Lung (tissue), 12 donors: ENCODE data around the gene KIZ. TPM values are rescaled to one million over a fixed set of nuclear protein-coding genes. Genes with fewer than 3 reads are reported as not detected.

Experiments used
- ATAC-seq: fragments of 200-7000 bp; cut with Tn5 transposase; one replicate; pipeline ENCODE4 v1.9.1; 2020; ENCODE audit warnings: moderate number of reproducible peaks; ENCODE audit not compliant: insufficient read depth, low FRiP score
- DNase-seq, 3 donors: peaks; one replicate each; pipeline ENCODE4 v3.0.0-alpha.2; 2013 to 2017
- H3K27ac ChIP-seq, 2 donors: one replicate each; pipeline ENCODE4 v1.5.1; 2013; ENCODE audit warnings: mild to moderate bottlenecking in 2 of 2, moderate library complexity in 2 of 2, control low read depth in 1 of 2, inconsistent platforms in 1 of 2, low read depth in 1 of 2, low read length in 1 of 2
- H3K27me3 ChIP-seq, 3 donors: one replicate each; pipeline ENCODE4 v1.5.1; 2013; ENCODE audit warnings: low read length in 2 of 3; ENCODE audit not compliant: control insufficient read depth in 3 of 3, insufficient read depth in 3 of 3
- H3K36me3 ChIP-seq, 4 donors: one replicate each; pipeline ENCODE4 v1.5.1; 2013; ENCODE audit warnings: low read length in 4 of 4, mild to moderate bottlenecking in 1 of 4, moderate library complexity in 1 of 4; ENCODE audit not compliant: control insufficient read depth in 4 of 4, insufficient read depth in 4 of 4
- H3K4me1 ChIP-seq, 5 donors: one replicate each; pipeline ENCODE4 v1.5.1; 2013; ENCODE audit warnings: low read length in 5 of 5, mild to moderate bottlenecking in 2 of 5, moderate library complexity in 1 of 5; ENCODE audit not compliant: control insufficient read depth in 5 of 5, insufficient read depth in 5 of 5
- H3K4me3 ChIP-seq: one replicate; pipeline ENCODE4 v1.5.1; 2013; ENCODE audit warnings: mild to moderate bottlenecking, control low read depth, moderate library complexity
- H3K9ac ChIP-seq, 2 donors: one replicate each; pipeline ENCODE4 v1.5.1; 2013; ENCODE audit warnings: low read length in 2 of 2, control low read depth in 1 of 2; ENCODE audit not compliant: insufficient read depth in 1 of 2
- H3K9me3 ChIP-seq, 4 donors: one replicate each; pipeline ENCODE4 v1.5.1; 2013; ENCODE audit warnings: low read length in 3 of 4, mild to moderate bottlenecking in 1 of 4, moderate library complexity in 1 of 4; ENCODE audit not compliant: control insufficient read depth in 4 of 4, insufficient read depth in 3 of 4
- CTCF ChIP-seq: IDR thresholded peaks from 2 replicates; pipeline ENCODE4 v1.5.1; 2012; ENCODE audit warnings: mild to moderate bottlenecking; ENCODE audit errors: control extremely low read depth, extremely low read depth
- WGBS, 2 donors: extraction: QIAGEN DNeasy Blood & Tissue Kit; methylation state at CpG; one replicate each; pipeline ENCODE4 v1.1.7; 2013; 5-methylcytosine and 5-hydroxymethylcytosine counted together
- polyA plus RNA-seq, 2 donors: library from polyadenylated mRNA; stranded (reverse); fragments of 200-250 nt; gene quantifications; one replicate each; pipeline ENCODE4 v1.2.1, GENCODE V29; 2013
- total RNA-seq, 2 donors: library from RNA; depleted of rRNA in 1 of 2; stranded (reverse); fragments of >200 nt in 1 of 2; gene quantifications; one replicate each; pipeline ENCODE4 v1.2.1, GENCODE V29; 2014 to 2021
- donor health status: control.
- donor health status: control.
- donor health status: Bipolar disorder and iron deficiency.
- donor health status: healthy.
- donor health status: DM: yes; HTN: yes; CAD: no.

The KIZ gene
- total and polyA plus RNA-seq, 4 donors, result 4.1 to 22.5 (median 9.1) TPM

- Histone ChIP-seq H3K9ac (no peak overlapping the region), H3K4me1 (peaks cover 0 to 7% (median 0%) of the 10 kb centered on the region in 5 donors), H3K4me3 (no peak overlapping the region), H3K27ac (no peak overlapping the region), H3K27me3 (no peaks in the 10 kb centered on the region), H3K36me3 (peaks cover 0 to 2% (median 0%) of the 10 kb centered on the region in 4 donors), H3K9me3 (no peaks in the 10 kb centered on the region)
- DNase-seq (peak in 1 of 3 donors; percentile 27), ATAC-seq (peak; percentile 47)
- no peak for TF ChIP-seq CTCF
- WGBS, 2 donors, result 81 to 87% methylated on average over 7 of the region's 7 CpGs
Measured at GRCh38 chr20:21182832-21183563, 57.1 kb downstream of the KIZ start.

GRCh38 chr20:21183722-21184121, 57.8 kb downstream of the KIZ start:
- H3K9ac ChIP-seq, result no peak overlapping the region
- H3K36me3 ChIP-seq, result peaks cover 0 to 2% (median 0%) of the 10 kb centered on the region in 4 donors
- ATAC-seq, result no peak
- H3K9me3 ChIP-seq, result no peaks in the 10 kb centered on the region
- DNase-seq, result no peak
- no peak overlapping the region for H3K27ac ChIP-seq
- H3K4me1 ChIP-seq, result peaks cover 0 to 7% (median 0%) of the 10 kb centered on the region in 5 donors
- no peak overlapping the region for H3K4me3 ChIP-seq
- no peaks in the 10 kb centered on the region for H3K27me3 ChIP-seq
- WGBS, 2 donors, result 94 to 96% methylated on average over 2 of the region's 2 CpGs
- no peak for TF ChIP-seq CTCF

GRCh38 chr20:21184819-21185218, 58.9 kb downstream of the KIZ start:
- ATAC-seq, result no peak
- WGBS, 2 donors, result 74 to 88% methylated on average over 3 of the region's 3 CpGs
- no peaks in the 10 kb centered on the region for H3K27me3 ChIP-seq

More at GRCh38 chr20:21184819-21185218, 58.9 kb downstream of the KIZ start:
- no peak for TF ChIP-seq CTCF
- peaks cover 0 to 7% (median 4%) of the 10 kb centered on the region in 5 donors for H3K4me1 ChIP-seq
- no peaks in the 10 kb centered on the region for H3K9me3 ChIP-seq
- no peak overlapping the region for H3K27ac ChIP-seq
- peak in 1 of 3 donors; percentile 19 for DNase-seq
- H3K36me3 ChIP-seq, result peaks cover 0 to 4% (median 0%) of the 10 kb centered on the region in 4 donors
- no peak overlapping the region for H3K9ac ChIP-seq
- no peak overlapping the region for H3K4me3 ChIP-seq
